ENCODE data around the gene C11orf24.

DNA sequence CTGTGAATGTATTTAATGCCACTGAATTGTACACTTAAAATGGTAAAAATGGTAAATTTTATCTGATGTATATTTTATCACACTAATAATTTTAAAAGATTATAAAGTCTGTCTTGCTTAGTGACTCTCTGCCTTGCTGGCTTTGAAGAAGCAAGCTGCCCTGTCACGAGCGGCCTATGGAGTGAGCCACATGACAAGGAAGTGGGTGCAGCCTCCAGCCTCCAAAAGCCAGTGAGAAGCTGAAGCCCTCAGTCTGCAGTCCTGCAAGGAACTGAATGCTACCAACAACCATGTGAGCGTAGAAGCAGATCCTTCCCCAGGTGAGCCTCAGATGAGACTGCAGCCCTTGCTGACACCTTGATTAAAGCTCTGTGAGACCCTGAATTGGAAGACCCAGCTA is 20.0 kb downstream of the C11orf24 start:
- TF ChIP-seq, protein P1, sequence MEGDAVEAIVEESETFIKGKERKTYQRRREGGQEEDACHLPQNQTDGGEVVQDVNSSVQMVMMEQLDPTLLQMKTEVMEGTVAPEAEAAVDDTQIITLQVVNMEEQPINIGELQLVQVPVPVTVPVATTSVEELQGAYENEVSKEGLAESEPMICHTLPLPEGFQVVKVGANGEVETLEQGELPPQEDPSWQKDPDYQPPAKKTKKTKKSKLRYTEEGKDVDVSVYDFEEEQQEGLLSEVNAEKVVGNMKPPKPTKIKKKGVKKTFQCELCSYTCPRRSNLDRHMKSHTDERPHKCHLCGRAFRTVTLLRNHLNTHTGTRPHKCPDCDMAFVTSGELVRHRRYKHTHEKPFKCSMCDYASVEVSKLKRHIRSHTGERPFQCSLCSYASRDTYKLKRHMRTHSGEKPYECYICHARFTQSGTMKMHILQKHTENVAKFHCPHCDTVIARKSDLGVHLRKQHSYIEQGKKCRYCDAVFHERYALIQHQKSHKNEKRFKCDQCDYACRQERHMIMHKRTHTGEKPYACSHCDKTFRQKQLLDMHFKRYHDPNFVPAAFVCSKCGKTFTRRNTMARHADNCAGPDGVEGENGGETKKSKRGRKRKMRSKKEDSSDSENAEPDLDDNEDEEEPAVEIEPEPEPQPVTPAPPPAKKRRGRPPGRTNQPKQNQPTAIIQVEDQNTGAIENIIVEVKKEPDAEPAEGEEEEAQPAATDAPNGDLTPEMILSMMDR (conservative IDR thresholded peaks at IDR 0.05) = no peak
- no peak for TF ChIP-seq ZFX (IDR thresholded peaks at IDR 0.05)

Measured in C4-2B (cell line).